HUES64 (cell line): ENCODE results near the gene OSM.

Experiments
- H3K27ac ChIP-seq: 2 replicates; pipeline ENCODE4 v1.7.0; 2013; ENCODE audit warnings: low read depth, low read length, inconsistent platforms
- H3K27me3 ChIP-seq: 2 replicates; pipeline ENCODE4 v1.6.1; 2013; ENCODE audit warnings: mild to moderate bottlenecking, low read length; ENCODE audit not compliant: insufficient read depth
- H3K36me3 ChIP-seq: 2 replicates; pipeline ENCODE4 v1.6.1; 2013; ENCODE audit warnings: mild to moderate bottlenecking, low read length; ENCODE audit not compliant: insufficient read depth
- H3K4me1 ChIP-seq: 2 replicates; pipeline ENCODE4 v1.6.1; 2013; ENCODE audit warnings: mild to moderate bottlenecking, low read length, moderate library complexity; ENCODE audit not compliant: insufficient read depth
- H3K4me3 ChIP-seq: 2 replicates; pipeline ENCODE4 v1.5.1; 2013; ENCODE audit warnings: mild to moderate bottlenecking, low read length, moderate library complexity
- H3K9ac ChIP-seq: 2 replicates; pipeline ENCODE4 v1.6.1; 2013; ENCODE audit warnings: mild to moderate bottlenecking, low read depth, low read length
- H3K9me3 ChIP-seq: 2 replicates; pipeline ENCODE4 v1.6.1; 2013; ENCODE audit warnings: low read depth, low read length; ENCODE audit not compliant: insufficient read depth
- WGBS: fragments of 150-250, 120-280 bp; methylation state at CpG from one replicate; pipeline ENCODE4 v1.1.7; 2013; ENCODE audit warnings: missing lambda C conversion rate; 5-methylcytosine and 5-hydroxymethylcytosine counted together

Gene OSM

DNA sequence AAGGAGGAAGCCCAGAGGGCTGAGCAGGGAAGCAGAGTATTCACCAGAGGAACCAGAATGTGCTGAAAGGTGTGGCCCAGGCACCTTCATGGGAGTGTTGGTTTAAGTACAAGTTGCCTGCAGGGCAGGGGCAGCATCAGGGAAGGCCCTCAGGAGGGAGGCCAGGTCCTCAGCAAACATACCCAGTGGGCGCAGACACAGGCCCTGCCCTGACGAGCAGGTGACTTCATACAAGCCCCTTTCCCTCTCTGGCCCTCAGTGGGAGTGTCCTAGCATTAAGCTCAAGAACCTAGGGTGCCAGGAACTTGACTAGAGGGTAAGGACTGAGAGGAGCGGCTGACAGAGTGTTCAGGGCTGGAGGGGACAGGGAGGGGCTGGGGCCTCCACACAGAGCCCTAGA, 30.2 kb upstream of the OSM start:
- 90% methylated on average over 3 of the region's 3 CpGs for WGBS
- H3K9ac ChIP-seq = no peak overlapping the region
- no peak overlapping the region for H3K4me3 ChIP-seq
- no peaks in the 10 kb centered on the region for H3K4me1 ChIP-seq
- H3K9me3 ChIP-seq = no peaks in the 10 kb centered on the region
- peaks cover 9% of the 10 kb centered on the region for H3K36me3 ChIP-seq
- no peak overlapping the region for H3K27ac ChIP-seq
- no peaks in the 10 kb centered on the region for H3K27me3 ChIP-seq

DNA sequence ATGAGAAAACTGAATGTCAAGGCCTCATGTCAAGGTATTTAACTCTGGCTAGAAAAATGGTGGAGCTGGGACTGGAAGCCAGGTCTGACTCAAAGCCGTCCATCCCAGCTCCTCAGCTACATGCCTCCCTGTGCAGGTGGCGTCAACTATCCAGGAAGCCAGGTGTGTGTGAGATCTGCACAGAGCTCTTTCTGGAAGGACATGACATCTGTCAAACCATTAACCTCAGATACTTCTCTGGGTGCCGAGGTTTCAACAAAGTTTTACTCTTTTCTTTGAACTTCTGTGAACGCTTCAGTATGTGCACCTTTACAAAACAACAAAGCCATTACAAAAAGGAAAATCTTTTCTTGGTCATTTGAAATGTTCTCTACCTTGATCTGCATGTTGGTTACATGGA, 29.7 kb upstream of the OSM start:
- H3K27ac ChIP-seq = no peak overlapping the region
- peaks cover 9% of the 10 kb centered on the region for H3K36me3 ChIP-seq
- no peaks in the 10 kb centered on the region for H3K9me3 ChIP-seq
- H3K27me3 ChIP-seq = no peaks in the 10 kb centered on the region
- WGBS = 97% methylated on average over 4 of the region's 4 CpGs
- H3K4me1 ChIP-seq = no peaks in the 10 kb centered on the region
- H3K4me3 ChIP-seq = no peak overlapping the region
- no peak overlapping the region for H3K9ac ChIP-seq

DNA sequence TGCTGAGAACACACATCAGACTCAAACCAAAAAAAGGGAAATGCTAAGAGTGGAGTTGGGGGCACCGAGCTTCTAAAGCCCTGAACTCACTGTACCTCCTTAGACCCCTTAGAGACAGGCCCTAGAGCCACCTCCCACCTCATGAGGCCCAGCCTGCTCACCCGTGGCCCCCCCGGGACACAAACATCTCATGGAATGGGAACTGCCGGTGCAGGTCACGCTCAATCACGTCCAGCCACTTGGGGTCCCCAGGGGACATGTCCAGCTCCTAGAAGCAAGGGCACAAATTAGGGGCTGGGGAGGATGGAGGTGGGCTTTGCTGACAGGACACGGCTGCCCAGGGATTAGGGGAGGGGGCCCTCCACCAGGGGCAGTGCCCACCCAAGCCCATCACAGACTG, 28.9 kb upstream of the OSM start:
- 94% methylated on average over 6 of the region's 7 CpGs for WGBS

DNA sequence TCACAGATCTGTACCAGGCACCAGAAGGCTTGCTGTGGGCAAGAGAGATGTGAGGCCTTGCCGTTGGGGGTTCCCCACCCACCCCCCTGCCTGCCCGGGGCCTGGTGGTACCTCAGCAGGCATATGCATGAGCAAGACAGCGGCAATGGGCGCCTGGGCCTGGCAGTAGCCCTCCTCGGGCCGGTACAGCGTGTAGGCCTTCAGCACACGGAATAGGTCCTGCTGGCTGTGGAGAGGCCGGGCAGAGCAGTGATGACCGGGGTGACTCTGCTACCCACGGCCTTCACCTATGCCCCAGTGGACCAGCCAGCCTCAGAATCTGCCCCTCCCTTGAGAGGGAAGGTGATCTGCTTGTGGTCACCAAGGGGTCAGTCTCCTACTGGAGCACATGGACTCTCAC, 28.2 kb upstream of the OSM start:
- Histone ChIP-seq H3K4me1 (peaks cover 9% of the 10 kb centered on the region; the same call in 1 of the 2 replicates), H3K36me3 (peaks cover 9% of the 10 kb centered on the region), H3K27me3 (no peaks in the 10 kb centered on the region), H3K9me3 (no peaks in the 10 kb centered on the region), H3K9ac (no peak overlapping the region), H3K27ac (no peak overlapping the region), H3K4me3 (no peak overlapping the region)
- WGBS = 95% methylated on average over 11 of the region's 11 CpGs

More for the DNA sequence above, 28.9 kb upstream of the OSM start:
- Histone ChIP-seq H3K27ac (no peak overlapping the region), H3K4me1 (peaks cover 4% of the 10 kb centered on the region; the same call in 1 of the 2 replicates), H3K36me3 (peaks cover 9% of the 10 kb centered on the region), H3K4me3 (no peak overlapping the region), H3K9me3 (no peaks in the 10 kb centered on the region), H3K9ac (no peak overlapping the region), H3K27me3 (no peaks in the 10 kb centered on the region)

DNA sequence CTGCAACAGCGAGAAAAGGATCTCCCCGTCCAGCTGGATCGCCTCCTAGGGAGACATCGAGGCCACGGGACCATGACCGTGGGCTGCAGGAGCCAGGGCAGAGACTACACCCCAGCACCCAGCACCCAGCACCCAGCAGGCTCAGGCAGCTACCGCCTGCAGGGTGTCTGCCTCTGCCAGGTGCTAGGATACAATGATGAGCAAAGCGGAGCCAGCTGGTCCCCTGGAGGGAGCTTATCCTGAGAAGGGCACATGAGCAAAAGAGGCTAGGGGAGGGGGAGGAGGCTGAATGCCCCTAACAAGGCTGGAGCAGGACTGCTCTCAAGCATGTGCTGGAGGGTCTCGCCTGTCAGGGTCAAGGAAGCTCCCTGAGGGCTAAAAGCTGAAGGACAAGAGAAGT, 27.4 kb upstream of the OSM start:
- Histone ChIP-seq H3K36me3 (peaks cover 9% of the 10 kb centered on the region), H3K27ac (no peak overlapping the region), H3K4me1 (peaks cover 9% of the 10 kb centered on the region; the same call in 1 of the 2 replicates), H3K9ac (no peak overlapping the region), H3K27me3 (no peaks in the 10 kb centered on the region), H3K9me3 (no peaks in the 10 kb centered on the region), H3K4me3 (no peak overlapping the region)
- 86% methylated on average over 9 of the region's 9 CpGs for WGBS

DNA sequence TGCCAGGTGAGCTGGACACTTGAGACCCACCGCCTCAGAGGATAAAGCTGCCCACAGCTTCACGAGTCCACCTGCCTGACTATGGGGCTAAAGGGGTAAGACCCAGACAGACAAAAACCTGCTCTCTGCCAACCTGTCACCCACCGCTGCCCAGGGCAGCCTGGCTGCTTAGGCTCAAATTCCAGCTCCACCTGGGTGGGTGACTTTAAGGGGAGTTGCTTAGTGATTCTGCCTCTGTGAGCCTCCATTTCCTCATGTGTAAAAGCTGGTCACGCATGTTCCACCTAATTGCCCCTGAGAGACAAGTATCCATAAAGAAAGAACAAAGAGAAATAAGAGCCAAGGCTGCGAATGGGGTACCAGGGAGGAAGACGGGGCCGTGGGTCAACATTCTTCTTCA, 26.4 kb upstream of the OSM start:
- Histone ChIP-seq H3K4me3 (no peak overlapping the region), H3K9ac (no peak overlapping the region), H3K27ac (no peak overlapping the region), H3K9me3 (no peaks in the 10 kb centered on the region), H3K4me1 (peaks cover 9% of the 10 kb centered on the region), H3K36me3 (peaks cover 5% of the 10 kb centered on the region; the same call in 1 of the 2 replicates), H3K27me3 (peaks cover 6% of the 10 kb centered on the region; the same call in 1 of the 2 replicates)
- 95% methylated on average over 7 of the region's 7 CpGs for WGBS

DNA sequence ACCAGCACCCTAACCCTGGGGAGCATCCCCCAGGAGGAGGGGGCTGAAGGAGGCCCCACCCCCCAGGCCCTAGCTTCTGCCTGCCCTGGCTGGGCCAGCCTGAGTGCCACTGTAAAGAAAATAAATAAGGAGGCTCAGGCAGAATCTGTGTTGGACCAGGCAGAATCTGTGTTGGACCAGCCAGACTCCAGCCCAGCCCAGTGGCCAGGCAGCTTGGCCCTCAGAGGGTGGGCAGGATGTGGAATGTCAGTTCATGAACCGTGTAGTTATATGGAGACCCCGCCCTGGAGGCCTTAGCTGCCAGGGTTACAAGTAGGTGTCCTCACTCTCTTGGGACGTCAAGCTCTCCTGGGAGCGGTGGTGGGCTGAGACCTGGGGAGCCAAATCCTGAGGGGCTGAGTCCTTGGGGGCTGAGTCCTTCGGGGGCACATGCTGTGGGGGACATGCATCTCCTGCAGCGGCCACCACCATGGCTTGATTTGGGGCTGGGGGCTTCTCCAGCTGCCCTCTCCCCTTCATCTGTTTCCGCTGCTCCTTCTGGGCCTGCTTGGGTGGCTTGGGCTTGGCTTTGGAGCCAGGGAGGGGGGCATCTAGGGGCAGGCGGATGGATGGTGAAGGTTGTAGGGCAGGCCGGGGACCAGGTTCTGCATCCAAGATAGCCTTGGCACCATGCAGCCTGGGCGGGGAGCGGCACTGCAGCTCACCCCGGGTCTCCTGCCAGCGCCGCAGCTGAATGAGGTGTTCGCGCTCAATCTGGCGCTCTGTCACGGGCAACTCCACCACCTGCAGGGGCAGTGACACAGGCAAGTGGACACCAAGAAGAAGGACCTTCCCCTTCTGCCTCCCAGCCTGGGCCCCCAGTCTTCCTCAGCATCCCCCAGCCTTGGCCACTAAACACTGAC, 25.7 kb upstream of the OSM start:
- Histone ChIP-seq H3K36me3 (peaks cover 5% of the 10 kb centered on the region; the same call in 1 of the 2 replicates), H3K4me1 (peaks cover 9% of the 10 kb centered on the region)

DNA sequence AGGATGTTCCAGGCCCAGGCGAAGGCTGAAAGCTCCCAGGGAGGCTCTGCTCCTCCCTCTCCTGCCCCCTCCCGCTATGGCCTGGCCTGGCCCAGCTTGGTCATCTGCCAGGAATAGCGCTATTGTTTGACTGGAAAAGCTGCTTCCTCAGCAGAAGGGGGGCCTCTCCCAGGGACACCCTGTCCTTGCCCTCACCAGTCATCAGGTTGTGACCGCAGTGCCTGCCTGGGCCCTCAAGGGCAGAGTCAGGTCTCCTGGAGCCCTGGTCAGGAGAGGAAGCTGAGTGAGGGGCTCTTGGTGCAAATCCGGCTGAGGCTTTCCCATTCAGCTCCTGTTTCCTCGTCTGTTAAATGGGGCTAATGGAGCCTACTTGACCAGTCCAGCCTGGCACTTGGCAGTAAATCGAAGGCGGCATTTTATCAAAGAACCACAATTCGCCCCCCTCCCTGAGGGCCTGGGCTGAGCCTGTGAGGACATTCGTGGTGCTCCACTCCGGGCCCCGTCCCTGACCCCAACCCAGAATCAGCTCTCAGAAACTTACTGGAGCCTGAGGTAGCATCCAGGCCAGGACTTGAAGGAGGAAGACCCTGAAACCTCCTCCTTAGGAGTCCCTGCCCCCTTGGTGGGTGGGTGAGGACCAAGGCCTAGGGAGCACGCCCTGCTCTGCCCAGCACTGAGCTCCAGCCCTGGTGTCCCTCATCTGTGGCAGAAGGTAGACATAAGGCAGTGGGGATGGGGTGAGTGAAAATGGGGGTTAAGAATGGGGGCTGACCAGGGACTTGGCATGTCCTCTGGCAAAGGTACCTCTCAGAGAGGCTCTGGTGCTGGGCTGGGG, 24.6 kb upstream of the OSM start:
- H3K4me1 ChIP-seq = peaks cover 9% of the 10 kb centered on the region
- no peaks in the 10 kb centered on the region for H3K9me3 ChIP-seq
- H3K9ac ChIP-seq = no peak overlapping the region
- WGBS = 89% methylated on average over 13 of the region's 13 CpGs
- peaks cover 6% of the 10 kb centered on the region; the same call in 1 of the 2 replicates for H3K27me3 ChIP-seq
- no peak overlapping the region for H3K4me3 ChIP-seq
- H3K36me3 ChIP-seq = peaks cover 5% of the 10 kb centered on the region; the same call in 1 of the 2 replicates
- H3K27ac ChIP-seq = no peak overlapping the region

More for the DNA sequence above, 25.7 kb upstream of the OSM start:
- no peak overlapping the region for H3K9ac ChIP-seq
- WGBS = 94% methylated on average over 18 of the region's 18 CpGs
- H3K27ac ChIP-seq = no peak overlapping the region
- H3K27me3 ChIP-seq = peaks cover 6% of the 10 kb centered on the region; the same call in 1 of the 2 replicates
- no peak overlapping the region for H3K4me3 ChIP-seq
- no peaks in the 10 kb centered on the region for H3K9me3 ChIP-seq

DNA sequence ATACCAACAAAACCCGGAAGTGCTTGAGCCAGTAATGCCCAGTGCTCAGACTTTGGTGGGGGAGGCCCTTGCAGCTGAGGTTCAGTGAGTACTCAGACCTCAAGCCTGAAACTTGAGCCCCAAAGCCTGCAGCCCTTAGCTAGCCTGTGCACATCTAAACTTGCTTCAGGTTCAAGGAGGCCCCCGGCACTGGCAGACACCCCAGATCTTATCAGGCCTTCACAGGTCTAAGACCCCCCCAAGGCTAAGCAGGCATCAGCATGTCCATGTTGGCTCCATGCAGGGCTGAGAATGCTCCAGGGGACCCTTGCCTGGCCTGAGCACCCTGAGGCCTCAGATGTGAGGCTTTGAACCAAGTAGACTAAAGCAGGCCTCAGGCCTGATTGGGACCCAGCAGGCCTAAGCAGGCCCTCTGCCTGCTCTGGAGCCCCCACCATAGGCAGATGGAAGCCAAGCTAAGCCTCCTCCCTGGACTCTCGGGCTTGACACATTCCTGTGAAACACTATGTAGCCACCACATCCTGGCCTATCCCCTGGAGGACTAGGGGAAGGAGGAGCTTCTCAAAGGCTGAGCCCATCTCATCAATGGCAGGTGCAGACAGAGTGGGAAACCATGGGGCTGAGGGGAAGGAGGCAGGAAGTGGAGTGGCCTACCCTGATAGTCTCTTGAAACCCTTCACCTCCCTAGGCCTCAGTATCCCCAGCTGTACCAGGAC, 23.8 kb upstream of the OSM start:
- peak overlapping the region; percentile 70 for H3K4me3 ChIP-seq
- H3K36me3 ChIP-seq = peaks cover 5% of the 10 kb centered on the region; the same call in 1 of the 2 replicates
- 65% methylated on average over 2 of the region's 3 CpGs for WGBS
- H3K27ac ChIP-seq = no peak overlapping the region
- no peaks in the 10 kb centered on the region for H3K9me3 ChIP-seq
- peaks cover 9% of the 10 kb centered on the region for H3K4me1 ChIP-seq
- H3K9ac ChIP-seq = no peak overlapping the region
- H3K27me3 ChIP-seq = peaks cover 6% of the 10 kb centered on the region; the same call in 1 of the 2 replicates

DNA sequence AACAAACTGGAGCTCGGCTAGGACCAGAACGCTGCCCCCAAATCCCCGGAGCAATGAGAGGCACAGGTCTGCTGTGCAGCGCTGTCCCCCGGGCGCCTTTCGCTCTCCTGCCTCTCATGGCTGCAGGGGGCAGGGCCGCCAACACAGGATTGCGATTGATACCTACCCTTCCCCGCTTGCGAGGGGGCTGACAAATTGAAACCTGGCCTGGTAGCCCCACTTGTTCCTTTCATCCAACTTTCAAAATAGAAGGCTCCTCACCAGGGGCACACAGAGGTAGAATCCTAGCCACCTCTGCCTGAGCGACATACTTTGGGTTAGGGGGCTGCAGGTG, 23.3 kb upstream of the OSM start:
- peak overlapping the region; percentile 70 for H3K4me3 ChIP-seq
- H3K27ac ChIP-seq = no peak overlapping the region
- peaks cover 9% of the 10 kb centered on the region for H3K4me1 ChIP-seq
- no peak overlapping the region for H3K9ac ChIP-seq
- WGBS = 9% methylated on average over 12 of the region's 12 CpGs
- H3K27me3 ChIP-seq = peaks cover 6% of the 10 kb centered on the region; the same call in 1 of the 2 replicates
- H3K36me3 ChIP-seq = peaks cover 5% of the 10 kb centered on the region; the same call in 1 of the 2 replicates
- H3K9me3 ChIP-seq = no peaks in the 10 kb centered on the region
